NCI-H226 (cell line): ENCODE measurements around the gene GABBR2.
"Not testable (repeated sequence)": the region's sequence is repeated elsewhere in the genome, so short reads cannot be mapped to it uniquely, and the experiment has no call there.

Experiments used
- DNase-seq: peaks from one replicate; pipeline ENCODE4 v3.0.0-alpha.2; 2015

GABBR2 gene

DNA sequence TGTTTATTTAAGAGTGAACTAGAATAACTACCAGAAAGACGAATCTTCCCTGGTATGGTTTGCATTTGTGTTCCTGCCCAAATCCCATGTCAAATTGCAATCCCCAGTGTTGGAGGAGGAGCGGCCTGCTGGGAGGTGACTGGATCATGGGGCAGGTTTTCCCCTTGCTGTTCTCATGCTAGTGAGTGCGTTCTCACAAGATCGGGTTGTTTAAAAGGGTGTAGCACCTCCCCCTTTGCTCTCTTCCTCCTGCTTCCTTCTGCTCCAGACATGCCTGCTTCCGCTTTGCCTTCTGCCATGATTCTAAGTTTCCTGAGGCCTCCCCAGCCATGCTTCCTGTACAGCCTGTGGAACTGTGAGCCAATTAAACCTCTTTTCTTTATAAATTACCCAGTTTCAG lies 242.9 kb downstream of the GABBR2 start:
- DNase-seq = no peak

DNA sequence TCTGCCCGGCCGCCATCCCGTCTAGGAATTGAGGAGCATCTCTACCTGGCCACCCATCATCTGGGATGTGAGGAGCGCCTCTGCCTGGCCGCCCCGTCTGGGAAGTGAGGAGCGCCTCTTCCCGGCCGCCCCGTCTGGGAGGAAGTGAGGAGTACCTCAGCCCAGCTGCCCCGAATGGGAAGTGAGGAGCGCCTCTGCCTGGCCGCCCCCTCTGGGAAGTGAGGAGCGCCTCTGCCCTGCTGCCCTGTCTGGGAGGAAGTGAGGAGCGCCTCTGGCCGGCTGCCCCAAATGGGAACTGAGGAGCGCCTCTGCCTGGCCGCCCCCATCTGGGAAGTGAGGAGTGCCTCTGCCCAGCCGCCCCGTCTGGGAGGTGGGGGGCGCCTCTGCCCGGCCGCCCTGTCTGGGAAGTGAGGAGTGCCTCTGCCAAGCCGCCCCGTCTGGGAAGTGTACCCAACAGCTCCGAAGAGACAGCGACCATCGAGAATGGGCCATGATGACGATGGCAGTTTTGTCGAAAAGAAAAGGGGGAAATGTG lies 244.5 kb downstream of the GABBR2 start:
- DNase-seq = not testable (repeated sequence)

DNA sequence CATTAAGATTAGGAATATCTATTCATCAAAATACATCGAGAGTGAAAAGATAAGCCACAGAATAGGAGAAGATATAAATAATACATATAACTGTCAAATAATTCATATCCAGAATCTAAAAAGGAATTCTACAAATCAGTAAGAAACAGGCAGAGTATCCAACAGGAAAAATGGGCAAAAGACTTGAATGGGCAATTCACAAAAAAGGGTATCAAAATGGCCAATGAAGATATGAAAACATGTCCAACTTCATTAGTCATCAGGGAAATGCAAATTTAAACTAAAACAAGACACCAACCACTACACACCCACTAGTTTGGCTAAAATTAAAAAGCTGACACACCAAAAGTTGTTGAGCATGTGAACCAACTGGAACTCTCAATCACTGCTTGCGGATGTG lies 246.4 kb downstream of the GABBR2 start:
- DNase-seq = no peak

DNA sequence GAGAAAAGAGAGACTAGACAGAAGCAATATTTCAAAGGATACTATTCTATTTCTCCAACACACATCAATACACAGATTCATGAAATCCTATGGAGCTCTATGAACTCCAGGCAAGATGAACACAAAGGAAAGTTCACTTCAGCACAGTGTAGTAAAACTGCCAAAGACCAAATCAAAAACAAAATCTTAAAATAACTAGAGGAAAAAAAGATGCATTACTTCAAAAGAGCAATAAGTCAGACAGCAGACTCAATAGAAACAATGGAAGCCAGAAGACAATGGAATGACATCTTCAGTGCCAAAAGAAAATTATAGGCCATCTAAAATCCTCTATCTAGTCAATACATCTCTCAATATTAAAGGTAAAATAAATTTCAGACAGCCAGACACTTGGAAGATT lies 248.0 kb downstream of the GABBR2 start:
- DNase-seq = no peak

DNA sequence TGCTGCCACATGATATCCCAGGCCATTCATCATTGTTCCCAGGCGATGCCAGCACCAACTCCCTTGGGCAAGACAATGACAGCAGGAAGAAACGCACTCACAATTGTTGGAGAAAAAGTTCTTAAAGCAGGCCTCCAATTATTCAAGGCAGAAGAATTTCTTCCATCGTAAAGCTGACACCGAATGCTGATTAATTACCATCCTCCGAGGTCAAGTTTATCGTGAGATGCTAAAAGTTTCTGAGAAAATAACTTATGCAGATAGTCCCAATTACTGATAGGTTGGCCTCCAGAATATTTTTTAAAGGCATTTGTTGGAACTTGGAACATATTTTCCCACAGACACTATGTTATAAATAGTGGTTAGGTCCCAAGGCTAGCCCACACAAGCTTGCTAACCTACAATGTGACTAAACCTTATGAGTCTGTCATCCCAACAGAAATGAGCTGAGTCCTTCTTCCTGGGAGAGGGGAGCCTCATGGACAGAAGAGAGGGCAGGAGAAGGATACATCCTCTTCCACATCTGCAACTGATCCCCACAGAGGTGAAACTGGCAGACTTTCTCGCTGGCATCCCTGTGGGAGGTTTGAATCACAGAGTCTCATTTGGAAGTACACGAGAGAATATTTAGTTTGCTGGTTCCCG lies 250.9 kb downstream of the GABBR2 start:
- DNase-seq = no peak

DNA sequence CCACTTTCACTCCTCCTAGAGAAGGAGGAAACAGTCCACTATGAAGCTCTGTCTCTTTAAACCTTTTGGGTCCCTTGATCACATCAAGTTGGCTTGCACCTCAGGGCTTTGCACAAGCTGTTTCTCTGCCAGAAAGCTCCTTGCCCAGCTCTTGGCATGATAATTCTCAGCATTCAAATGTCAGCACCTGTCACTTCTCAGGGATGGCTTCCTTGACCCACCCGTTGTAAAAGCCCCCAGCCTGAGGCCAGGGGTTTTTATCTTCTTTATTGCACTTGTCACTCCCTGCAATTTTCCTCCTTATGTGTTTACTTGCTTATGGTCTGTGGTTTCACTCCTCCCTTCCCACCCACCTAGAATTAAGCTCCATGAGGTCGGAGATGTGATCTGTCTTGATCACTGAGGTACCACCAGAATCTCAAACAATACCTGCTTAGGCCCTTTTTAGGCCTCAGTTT lies 252.6 kb downstream of the GABBR2 start:
- DNase-seq = no peak

DNA sequence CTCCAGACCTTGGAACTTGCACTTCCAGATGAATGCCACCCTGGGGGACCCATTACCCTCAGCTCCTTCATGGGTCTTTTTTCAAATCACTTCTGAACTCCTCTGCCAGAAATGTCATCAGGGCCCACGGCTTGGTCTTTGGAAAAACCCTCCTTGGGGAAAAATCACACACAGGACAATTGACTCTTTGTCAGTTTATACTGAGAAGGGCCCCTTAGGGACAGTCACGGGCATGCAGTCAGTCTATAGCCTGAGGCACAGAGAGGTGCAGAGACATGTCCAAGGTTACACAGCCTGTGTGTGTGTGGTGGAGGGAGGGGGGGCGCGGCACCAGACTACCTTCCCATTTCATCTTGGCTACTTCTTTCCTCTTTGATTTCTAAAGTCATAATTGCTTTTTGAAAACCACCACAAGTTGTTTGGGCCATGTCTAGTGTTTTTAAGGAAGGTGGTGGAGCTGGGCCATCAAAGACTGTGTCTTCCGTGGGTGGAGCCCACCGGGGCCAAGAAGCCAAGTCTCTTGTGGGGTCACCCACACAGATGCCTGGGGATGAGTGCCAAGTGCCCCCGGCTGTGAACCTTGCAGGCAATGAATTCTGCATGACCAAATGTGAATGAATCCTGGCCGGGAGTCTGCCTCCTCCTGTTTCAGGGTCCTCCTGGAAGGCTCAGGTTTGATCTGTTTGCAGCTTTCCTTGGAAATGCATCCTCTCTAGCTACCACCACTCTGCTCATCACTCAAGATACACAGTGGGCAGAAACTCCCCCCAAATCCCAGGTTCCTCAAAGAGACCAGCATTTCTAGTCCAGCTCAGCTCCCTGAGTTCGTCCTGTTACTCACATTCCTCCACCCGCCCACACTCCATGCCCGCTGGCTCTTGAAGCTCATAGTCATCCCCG lies 253.2 kb downstream of the GABBR2 start:
- no peak for DNase-seq

DNA sequence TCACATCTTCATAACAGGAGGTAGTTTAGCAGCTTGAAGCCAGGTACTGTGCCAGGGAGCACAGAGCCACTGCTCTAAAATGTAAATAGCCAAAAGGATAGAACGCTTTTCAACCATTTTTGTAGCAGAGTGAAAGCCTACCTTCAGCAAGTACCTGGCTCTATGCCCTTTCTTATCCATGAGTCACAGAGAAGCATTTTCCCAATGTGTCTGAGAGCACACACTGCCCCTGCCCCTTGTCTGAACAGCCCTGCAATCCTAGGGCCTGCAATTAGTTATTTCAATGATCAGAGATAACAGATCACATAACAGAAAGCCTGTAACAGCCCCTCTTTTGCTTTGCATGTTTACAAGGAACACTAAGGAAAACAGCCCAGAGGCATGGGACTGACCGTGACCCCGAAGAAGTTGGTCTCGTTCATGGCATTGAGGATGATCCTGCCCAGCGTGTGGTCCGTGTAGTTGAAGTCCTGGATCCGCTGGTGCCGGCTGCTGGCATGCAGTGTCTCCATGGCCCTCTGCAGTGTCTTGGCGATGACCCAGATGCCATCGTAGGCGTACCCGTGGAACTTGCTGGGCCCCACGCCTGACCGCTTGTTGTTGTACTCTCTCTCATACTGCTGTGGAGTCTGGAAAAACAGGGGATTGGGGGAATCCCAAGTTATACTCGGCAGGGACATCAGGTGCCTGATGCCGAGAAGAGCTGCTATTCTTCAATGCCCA lies 255.0 kb downstream of the GABBR2 start:
- no peak for DNase-seq

DNA sequence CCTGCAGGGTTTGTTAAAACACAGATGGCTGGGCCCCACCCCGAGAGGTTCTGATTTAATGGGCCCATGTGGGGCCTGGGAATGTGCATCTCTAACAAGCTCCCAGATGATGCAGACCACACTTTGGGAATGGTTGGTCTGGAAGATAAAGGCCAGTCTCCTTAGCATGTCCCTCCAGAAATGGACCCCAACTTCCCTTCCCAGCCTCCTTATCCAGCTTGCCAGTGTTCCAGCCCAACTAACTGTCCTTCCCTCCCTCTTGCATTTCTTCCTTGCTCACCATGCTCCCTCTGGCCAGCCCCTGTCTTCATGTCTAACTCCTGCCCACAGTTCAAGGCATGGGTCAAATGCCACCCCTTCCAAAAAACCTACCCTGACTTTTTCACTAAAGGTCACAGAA lies 257.2 kb downstream of the GABBR2 start:
- DNase-seq = no peak

DNA sequence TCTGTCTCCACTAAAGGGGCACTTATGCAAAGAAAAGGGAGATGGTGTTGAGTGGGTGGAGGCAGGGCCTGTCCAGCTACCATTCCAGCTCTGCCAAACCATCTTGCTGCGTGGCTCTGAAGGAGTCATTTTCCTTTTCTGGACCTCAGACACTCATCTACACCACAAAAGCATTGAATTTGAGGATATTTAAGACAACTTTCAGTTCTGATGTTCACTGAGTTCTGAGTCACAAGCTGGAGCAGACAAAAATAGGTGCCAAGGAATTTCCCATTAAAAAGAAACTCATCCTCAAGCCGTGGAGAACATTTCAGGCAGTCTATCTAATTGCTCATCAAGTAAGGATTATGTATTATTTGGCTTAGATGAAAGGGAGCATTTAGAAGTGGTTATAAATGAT lies 258.2 kb downstream of the GABBR2 start:
- DNase-seq = no peak

DNA sequence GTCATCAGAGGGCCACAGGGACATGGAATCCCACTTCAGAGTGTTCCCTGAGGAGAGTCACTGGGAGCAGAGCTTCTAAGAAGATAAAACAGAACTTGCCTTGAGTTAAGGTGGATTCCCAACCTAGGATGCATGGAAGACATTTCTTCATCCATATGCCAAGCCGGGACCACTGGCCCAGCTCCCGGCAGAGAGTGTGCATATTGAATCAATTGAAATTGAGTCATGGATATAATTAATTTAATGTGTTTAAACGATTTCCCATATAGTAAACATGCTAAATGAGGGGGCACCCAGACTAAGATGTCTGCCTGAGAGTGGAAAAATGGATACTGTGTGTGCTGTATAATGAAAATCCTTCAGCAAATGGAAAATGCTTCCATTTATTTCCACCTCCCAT lies 258.9 kb downstream of the GABBR2 start:
- DNase-seq = no peak

DNA sequence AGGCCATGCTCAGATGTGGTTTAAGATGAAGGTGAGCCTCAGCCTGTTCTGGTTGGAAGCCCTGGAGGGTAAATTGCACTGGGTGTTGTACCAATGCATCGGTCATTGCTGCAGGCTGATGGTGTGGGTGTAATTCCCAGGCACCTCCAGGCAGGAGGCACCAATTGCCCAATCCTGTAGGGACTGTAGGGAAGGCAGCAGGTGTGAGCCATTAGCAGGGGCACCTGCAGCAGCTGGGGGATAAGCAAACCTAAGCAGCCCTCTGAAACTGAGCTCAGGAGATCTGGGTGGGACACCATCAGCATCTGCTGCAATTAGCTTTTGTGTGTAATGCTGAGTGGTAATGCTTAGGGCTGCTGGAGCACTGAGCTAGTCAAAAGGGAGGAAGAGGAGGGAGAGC lies 263.2 kb downstream of the GABBR2 start:
- no peak for DNase-seq

DNA sequence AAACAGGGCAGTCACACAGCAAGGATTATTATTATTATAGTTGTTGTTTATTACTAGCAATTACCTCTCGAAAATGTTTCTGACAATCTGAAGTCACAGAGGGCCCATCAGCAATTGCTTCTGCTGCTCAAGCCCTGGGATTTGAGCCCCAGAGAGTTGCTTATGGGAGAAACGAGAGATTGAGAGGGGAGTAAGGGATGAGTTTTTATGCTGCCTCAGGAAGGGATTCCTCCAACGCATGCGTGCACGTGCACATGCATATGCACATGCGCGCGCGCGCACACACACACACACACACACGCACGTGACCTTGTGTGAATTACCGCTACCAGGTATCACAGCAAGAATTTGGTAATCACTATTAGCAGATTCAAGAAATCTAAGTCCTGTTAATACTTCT lies 264.1 kb downstream of the GABBR2 start:
- DNase-seq = no peak

DNA sequence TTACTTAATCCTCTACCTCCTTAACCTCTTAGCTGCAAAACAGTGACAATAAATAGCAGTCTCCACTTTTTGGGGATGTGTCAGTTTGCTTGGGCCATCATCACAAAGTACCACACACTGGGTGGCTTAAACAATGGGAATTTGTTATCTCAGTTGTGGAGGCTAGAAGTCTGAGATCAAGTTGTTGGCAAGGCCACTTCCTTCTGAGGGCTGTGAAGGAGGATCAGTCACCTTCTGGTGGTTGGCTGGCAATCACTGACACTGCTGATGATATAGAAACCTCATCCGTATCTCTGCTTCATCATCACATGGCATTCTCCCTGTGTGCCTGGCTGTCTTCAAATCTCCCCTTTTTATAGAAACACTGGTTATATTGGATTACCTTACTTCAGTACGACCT lies 266.2 kb downstream of the GABBR2 start:
- DNase-seq = no peak

DNA sequence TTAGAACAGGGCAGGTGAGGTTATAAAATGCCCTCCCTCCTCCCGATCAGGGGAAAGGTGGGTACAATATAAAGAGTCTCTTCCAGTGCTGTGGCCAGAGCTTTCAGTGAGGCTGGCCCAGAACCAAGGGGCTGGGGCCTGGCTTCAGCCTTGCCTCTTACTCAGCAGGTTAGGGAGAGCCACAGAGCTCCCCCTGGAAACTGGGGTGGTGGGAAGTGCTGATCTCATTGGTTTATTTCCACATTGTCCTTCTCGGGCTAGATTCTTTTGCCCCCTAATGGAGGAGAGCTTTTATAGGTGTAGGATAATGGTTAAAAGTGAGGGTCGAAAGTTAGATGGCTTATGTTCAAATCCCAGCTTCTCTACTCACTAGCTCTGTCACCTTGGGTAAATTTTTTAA lies 266.6 kb downstream of the GABBR2 start:
- DNase-seq = no peak

DNA sequence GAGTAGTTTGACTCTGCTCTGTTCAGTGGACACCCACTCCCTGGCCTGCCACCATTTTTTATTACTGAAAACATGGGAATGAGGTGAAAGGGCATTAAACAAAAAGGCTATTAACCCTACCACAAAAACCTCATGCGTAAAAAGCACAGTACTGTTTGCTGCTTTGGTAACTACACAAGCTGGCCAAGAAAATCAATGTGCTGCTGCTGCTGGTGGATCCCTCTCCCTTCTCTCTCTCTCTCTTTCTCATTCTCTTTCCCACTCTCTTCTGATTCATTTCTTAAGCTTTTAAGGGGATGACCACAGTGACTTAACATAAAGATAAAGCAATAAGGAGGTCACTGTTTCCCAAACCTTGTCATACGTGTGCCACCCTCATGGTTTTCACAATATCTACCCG lies 270.1 kb downstream of the GABBR2 start:
- no peak for DNase-seq

DNA sequence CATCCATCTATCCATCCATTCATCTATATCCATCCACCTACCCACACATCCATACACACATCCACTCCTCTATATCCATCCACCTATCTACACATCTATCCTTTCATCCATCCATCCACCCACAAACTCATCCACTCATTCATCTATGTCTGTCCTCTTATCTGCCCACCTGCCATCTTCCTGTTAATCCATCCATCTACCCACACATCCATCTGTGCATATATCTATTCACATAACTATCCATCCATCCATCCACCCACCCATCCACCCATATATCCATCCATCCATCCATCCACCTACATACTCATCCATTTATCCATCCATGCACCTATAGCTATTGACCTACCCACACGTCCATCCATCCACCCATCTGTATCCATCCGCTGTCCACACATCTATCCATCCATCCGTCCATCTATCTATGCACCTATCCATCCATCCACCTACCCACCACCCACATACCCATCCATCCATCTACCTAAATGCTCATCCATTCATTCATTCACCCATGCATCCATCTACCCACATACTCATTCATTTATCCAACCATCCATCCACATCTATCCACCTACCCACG lies 271.2 kb downstream of the GABBR2 start:
- no peak for DNase-seq

DNA sequence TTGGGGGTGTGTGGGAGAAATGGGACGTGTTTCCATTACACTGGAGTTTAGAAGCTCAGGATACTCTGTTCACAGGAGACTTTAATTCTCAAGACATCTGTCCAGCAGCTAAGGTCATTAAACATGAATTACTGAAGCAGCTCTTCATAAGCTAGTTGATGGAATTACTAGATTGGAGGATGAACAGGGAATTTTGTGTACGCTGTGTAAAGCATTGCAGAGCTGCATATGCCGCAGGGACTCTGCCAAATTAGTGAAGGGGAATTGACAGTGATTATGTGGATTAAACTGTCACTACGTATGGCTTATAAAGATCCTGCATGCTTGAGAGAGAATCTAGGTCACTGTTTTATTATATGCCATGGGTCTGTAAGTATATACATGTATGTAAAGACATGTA lies 275.8 kb downstream of the GABBR2 start:
- DNase-seq = no peak

DNA sequence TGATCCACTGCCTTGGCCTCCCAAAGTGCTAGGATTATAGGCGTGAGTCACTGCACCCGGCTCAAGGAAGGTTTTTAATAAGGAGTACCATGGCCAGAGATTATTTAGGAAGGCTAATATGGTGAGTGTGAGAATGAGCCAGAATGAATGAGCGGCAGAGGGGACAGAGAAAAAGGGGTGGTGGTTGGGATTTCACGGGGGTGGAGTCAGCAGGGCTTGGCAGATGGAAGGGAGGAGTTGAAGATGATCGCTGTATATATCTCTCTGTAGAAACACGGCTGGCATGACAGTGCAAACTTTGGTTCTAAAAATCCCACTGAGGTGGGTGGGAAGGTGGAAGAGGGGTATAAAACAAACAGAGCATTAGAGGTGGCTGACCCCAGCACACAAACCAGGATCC lies 276.6 kb downstream of the GABBR2 start:
- DNase-seq = no peak

DNA sequence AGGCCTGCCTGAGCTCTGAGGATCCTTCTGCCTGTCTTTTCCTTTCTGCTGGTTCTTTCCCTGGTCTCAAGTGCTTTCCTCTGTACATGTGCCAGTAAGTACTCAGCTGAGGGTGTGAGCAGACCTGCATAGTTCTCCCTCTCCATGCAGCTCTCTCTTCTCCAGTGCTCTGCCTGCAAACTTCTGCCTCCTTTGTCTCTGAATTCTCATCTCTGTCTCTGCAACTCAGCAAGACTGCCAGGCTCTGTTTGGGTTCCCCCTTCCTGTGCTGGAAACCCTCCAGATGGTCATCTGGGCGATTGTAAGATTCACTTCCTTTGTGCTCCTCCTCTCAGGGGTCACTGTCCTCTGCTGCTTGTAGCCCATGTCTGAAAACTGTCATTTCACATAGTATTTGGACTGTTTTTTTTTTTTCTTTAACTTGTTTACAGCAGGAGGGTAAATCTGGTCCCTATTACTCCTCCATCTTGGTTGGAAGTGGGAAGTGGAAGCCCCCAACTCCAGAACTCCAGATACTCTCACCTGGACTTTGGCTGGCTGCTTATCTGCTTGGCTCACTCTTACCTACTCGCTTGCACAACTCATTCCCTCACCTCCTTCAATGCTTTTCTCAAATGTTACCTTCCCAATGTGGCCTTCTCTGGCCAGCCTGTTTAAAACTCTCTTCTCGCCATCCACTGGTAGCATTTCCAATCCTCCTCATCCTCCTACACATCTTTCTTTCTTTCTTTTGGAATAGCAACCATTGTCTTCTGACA lies 278.0 kb downstream of the GABBR2 start:
- no peak for DNase-seq

DNA sequence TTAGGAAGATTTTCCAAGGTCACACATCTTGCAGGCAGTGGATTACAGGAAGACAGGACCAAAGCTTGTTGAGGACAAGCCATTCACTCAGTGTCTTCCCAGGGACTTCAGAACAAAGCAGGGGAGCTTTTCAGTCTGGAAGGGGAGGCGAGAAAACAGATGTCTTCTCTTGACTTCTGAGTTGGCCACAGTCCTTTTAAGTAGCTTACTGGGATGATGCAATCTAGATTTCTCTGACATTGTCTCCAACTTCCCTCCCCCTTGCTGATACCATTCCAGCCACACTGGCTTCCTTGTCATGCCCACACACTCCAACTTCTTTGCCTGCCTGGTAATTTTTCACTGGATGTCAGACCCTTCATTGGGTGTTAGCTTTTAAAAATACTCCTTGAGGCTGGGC lies 279.1 kb downstream of the GABBR2 start:
- peak; percentile 33 for DNase-seq

DNA sequence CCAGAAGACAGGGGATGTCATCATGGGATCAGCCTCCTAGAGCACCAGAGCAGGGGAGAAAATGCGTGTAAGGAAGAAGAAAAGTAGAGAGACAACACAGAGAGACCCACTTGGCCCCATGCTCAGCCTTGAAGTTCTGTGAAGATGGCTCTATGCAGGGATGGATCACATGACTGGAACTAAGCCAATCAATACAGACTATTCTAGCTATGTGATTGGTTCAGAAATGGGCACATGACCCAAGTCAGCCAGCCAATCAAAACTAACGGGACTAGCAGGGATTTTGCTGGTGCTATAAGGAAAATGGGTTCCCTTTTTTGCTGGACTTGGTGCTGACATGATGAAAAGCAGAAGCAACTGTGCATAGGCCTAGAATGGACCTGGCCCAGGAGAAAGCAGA lies 280.3 kb downstream of the GABBR2 start:
- DNase-seq = no peak
